ENCODE data around the gene TEX14.
"Not testable (repeated sequence)": the region's sequence is repeated elsewhere in the genome, so short reads cannot be mapped to it uniquely, and the experiment has no call there.

Gene TEX14

DNA sequence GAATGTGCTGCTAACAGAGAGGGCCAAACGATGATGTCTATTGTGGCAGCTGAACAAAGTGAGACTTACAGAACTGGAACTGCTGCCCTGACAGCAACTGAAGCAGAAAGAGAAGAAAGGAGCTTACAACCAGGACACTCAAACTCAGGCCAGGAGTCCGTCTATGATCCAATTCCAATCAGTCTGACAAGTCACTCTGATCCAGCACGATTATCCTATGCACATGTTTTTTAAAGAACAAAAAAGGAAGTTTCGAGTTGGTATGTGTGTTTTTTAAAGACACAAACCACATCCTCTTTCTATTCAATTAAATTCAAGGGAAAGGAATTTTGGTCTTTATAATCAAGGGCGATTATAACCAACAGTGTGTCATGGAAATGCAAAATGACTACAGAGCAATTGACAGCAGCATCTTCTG, 135.0 kb downstream of the TEX14 start:
- no peak for DNase-seq (ENCODE audit: low read depth)
- H3K4me3 ChIP-seq (replicated peaks; ENCODE audit: low read depth, low read length): no peak overlapping the region
- TF ChIP-seq, protein P1, sequence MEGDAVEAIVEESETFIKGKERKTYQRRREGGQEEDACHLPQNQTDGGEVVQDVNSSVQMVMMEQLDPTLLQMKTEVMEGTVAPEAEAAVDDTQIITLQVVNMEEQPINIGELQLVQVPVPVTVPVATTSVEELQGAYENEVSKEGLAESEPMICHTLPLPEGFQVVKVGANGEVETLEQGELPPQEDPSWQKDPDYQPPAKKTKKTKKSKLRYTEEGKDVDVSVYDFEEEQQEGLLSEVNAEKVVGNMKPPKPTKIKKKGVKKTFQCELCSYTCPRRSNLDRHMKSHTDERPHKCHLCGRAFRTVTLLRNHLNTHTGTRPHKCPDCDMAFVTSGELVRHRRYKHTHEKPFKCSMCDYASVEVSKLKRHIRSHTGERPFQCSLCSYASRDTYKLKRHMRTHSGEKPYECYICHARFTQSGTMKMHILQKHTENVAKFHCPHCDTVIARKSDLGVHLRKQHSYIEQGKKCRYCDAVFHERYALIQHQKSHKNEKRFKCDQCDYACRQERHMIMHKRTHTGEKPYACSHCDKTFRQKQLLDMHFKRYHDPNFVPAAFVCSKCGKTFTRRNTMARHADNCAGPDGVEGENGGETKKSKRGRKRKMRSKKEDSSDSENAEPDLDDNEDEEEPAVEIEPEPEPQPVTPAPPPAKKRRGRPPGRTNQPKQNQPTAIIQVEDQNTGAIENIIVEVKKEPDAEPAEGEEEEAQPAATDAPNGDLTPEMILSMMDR (IDR thresholded peaks at IDR 0.05; ENCODE audit: low read length, missing control alignments): no peak

- DNase-seq (ENCODE audit: low read depth); H3K4me3 ChIP-seq (replicated peaks; ENCODE audit: low read depth, low read length): not testable (repeated sequence)
Measured at GRCh38 chr17:58555109-58555508, 136.7 kb downstream of the TEX14 start.

GRCh38 chr17:58541249-58541648, 150.6 kb downstream of the TEX14 start:
- no peak overlapping the region for H3K4me3 ChIP-seq (replicated peaks; ENCODE audit: low read depth, low read length)

GRCh38 chr17:58539698-58540097, 152.1 kb downstream of the TEX14 start:
- DNase-seq (ENCODE audit: low read depth): no peak
- TF ChIP-seq, protein P1 (IDR thresholded peaks at IDR 0.05; ENCODE audit: low read length, missing control alignments): no peak
- no peak overlapping the region for H3K4me3 ChIP-seq (replicated peaks; ENCODE audit: low read depth, low read length)

More at GRCh38 chr17:58541249-58541648, 150.6 kb downstream of the TEX14 start:
- DNase-seq (ENCODE audit: low read depth): no peak
- TF ChIP-seq, protein P1 (IDR thresholded peaks at IDR 0.05; ENCODE audit: low read length, missing control alignments): peak; percentile 43

GRCh38 chr17:58538811-58539409, 152.9 kb downstream of the TEX14 start:
- DNase-seq (ENCODE audit: low read depth): peak; percentile 39
- TF ChIP-seq, protein P1 (IDR thresholded peaks at IDR 0.05; ENCODE audit: low read length, missing control alignments): no peak

DNA sequence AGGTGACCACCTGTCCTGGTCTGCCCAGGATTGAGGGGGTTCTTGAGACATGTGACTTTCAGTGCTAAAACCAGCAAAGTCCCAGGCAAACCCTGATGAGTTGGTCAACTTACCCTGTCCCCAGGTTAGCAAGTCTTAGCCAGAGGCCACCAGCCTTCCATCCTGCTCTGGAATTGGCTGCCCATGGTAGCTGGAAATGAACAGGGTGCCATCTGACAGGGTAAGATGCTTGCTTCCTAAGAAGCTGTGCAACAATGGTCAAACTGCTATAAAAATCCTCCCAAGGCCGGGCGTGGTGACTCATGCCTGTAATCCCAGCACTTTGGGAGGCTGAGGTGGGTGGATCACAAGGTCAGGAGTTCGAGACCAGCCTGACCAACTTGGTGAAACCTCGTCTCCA, 154.6 kb downstream of the TEX14 start:
- TF ChIP-seq, protein P1 (IDR thresholded peaks at IDR 0.05; ENCODE audit: low read length, missing control alignments): no peak
- DNase-seq (ENCODE audit: low read depth): no peak
- H3K4me3 ChIP-seq (replicated peaks; ENCODE audit: low read depth, low read length): no peak overlapping the region

More at GRCh38 chr17:58538811-58539409, 152.9 kb downstream of the TEX14 start:
- H3K4me3 ChIP-seq (replicated peaks; ENCODE audit: low read depth, low read length): no peak overlapping the region

- no peak overlapping the region for H3K4me3 ChIP-seq (replicated peaks; ENCODE audit: low read depth, low read length)
- no peak for DNase-seq (ENCODE audit: low read depth)
- TF ChIP-seq, protein P1 (IDR thresholded peaks at IDR 0.05; ENCODE audit: low read length, missing control alignments): no peak
Measured at GRCh38 chr17:58536542-58536941, 155.3 kb downstream of the TEX14 start.
